HG03095 (cell line): Measurements from ENCODE around the gene CDH4.
"Not testable (repeated sequence)": the region's sequence is repeated elsewhere in the genome, so short reads cannot be mapped to it uniquely, and the experiment has no call there.

Experiments used
- ATAC-seq: cut with Tn5 transposase; IDR thresholded peaks from one replicate; pipeline ENCODE4 v1.9.1; 2021; ENCODE audit warnings: moderate library complexity; ENCODE audit not compliant: unreplicated experiment

Gene CDH4

GRCh38 chr20:61379898-61380544 is 128.0 kb downstream of the CDH4 start:
- no peak for ATAC-seq

GRCh38 chr20:61380545-61380915 is 128.5 kb downstream of the CDH4 start:
- no peak for ATAC-seq

GRCh38 chr20:61382194-61382593 is 130.1 kb downstream of the CDH4 start:
- no peak for ATAC-seq

GRCh38 chr20:61385296-61385695 is 133.2 kb downstream of the CDH4 start:
- ATAC-seq, result no peak

- no peak for ATAC-seq
Measured at GRCh38 chr20:61385731-61386130, 133.7 kb downstream of the CDH4 start.

GRCh38 chr20:61387204-61387953 is 135.3 kb downstream of the CDH4 start:
- ATAC-seq, result no peak

GRCh38 chr20:61387954-61388348 is 135.9 kb downstream of the CDH4 start:
- ATAC-seq, result no peak

- no peak for ATAC-seq
Measured at GRCh38 chr20:61389077-61389476, 137.0 kb downstream of the CDH4 start.

GRCh38 chr20:61391185-61391584 is 139.1 kb downstream of the CDH4 start:
- ATAC-seq, result no peak

- ATAC-seq, result no peak
Measured at GRCh38 chr20:61391812-61392520, 139.9 kb downstream of the CDH4 start.

- ATAC-seq, result no peak
Measured at GRCh38 chr20:61394088-61394799, 142.2 kb downstream of the CDH4 start.

- no peak for ATAC-seq
Measured at GRCh38 chr20:61396262-61396848, 144.3 kb downstream of the CDH4 start.

- no peak for ATAC-seq
Measured at GRCh38 chr20:61397146-61397545, 145.1 kb downstream of the CDH4 start.

- no peak for ATAC-seq
Measured at GRCh38 chr20:61397790-61398189, 145.7 kb downstream of the CDH4 start.

- ATAC-seq, result no peak
Measured at GRCh38 chr20:61399433-61399832, 147.4 kb downstream of the CDH4 start.

GRCh38 chr20:61400499-61400898 is 148.4 kb downstream of the CDH4 start:
- no peak for ATAC-seq

GRCh38 chr20:61404303-61404702 is 152.2 kb downstream of the CDH4 start:
- ATAC-seq, result no peak

- ATAC-seq, result no peak
Measured at GRCh38 chr20:61405007-61405406, 152.9 kb downstream of the CDH4 start.

- not testable (repeated sequence) for ATAC-seq
Measured at GRCh38 chr20:61406773-61407172, 154.7 kb downstream of the CDH4 start.

GRCh38 chr20:61407561-61407960 is 155.5 kb downstream of the CDH4 start:
- ATAC-seq, result no peak
